Stomach smooth muscle (tissue), 2 donors: ENCODE results near the gene CDK4.
A peak's percentile ranks its signal among the peaks of the same experiment; 100 is the strongest.

Experiments
- H3K27ac ChIP-seq: one replicate; pipeline ENCODE4 v1.7.0; 2013; ENCODE audit warnings: mild to moderate bottlenecking, low read length, inconsistent platforms
- H3K27me3 ChIP-seq, 2 donors: one replicate each; pipeline ENCODE4 v1.7.0; 2013; ENCODE audit warnings: low read length in 2 of 2; ENCODE audit not compliant: insufficient read depth in 2 of 2, control insufficient read depth in 1 of 2
- H3K36me3 ChIP-seq, 2 donors: one replicate each; pipeline ENCODE4 v1.7.0; 2013; ENCODE audit warnings: low read length in 2 of 2; ENCODE audit not compliant: control insufficient read depth in 2 of 2, insufficient read depth in 2 of 2
- H3K4me1 ChIP-seq: one replicate; pipeline ENCODE4 v1.7.0; 2013; ENCODE audit warnings: low read length; ENCODE audit not compliant: control insufficient read depth, insufficient read depth
- H3K4me3 ChIP-seq, 2 donors: one replicate each; pipeline ENCODE4 v1.7.0; 2013; ENCODE audit warnings: low read length in 2 of 2
- H3K9ac ChIP-seq, 2 donors: one replicate each; pipeline ENCODE4 v1.7.0; 2013; ENCODE audit warnings: low read length in 2 of 2, mild to moderate bottlenecking in 1 of 2
- H3K9me3 ChIP-seq, 2 donors: one replicate each; pipeline ENCODE4 v1.7.0; 2013; ENCODE audit warnings: low read length in 2 of 2; ENCODE audit not compliant: control insufficient read depth in 2 of 2
- donor health status: healthy.
- donor health status: Pancreatic carcinoma.

The CDK4 gene

GRCh38 chr12:57751788-57752667, at the start of gene CDK4:
CDK4 (minus strand) TSS chr12:57752310; CDS start chr12:57751717, 593 bp downstream.
- no peaks in the 10 kb centered on the region for H3K9me3 ChIP-seq
- H3K4me1 ChIP-seq: peaks cover 29% of the 10 kb centered on the region

GRCh38 chr12:57800965-57801364, 48.9 kb upstream of the CDK4 start:
- Histone ChIP-seq H3K4me3 (no peak overlapping the region), H3K4me1 (peaks cover 5% of the 10 kb centered on the region), H3K9me3 (no peaks in the 10 kb centered on the region), H3K27ac (no peak overlapping the region), H3K36me3 (peaks cover 31 to 41% of the 10 kb centered on the region in 2 donors), H3K9ac (no peak overlapping the region), H3K27me3 (no peaks in the 10 kb centered on the region)

More at GRCh38 chr12:57751788-57752667, at the start of gene CDK4:
- Histone ChIP-seq H3K36me3 (peaks cover 15% of the 10 kb centered on the region in 2 donors), H3K27ac (peak within 1 kb of the TSS; percentile 80), H3K27me3 (no peaks in the 10 kb centered on the region), H3K9ac (peak within 1 kb of the TSS; percentile 88 to 92), H3K4me3 (peak within 1 kb of the TSS; percentile 78 to 87)

- H3K36me3 ChIP-seq: peaks cover 39 to 43% of the 10 kb centered on the region in 2 donors
- no peak overlapping the region for H3K4me3 ChIP-seq
- no peaks in the 10 kb centered on the region for H3K27me3 ChIP-seq
- H3K4me1 ChIP-seq: no peaks in the 10 kb centered on the region
- no peak overlapping the region for H3K9ac ChIP-seq
- no peaks in the 10 kb centered on the region for H3K9me3 ChIP-seq
- no peak overlapping the region for H3K27ac ChIP-seq
These were observed 45.8 kb upstream of the CDK4 start for GRCh38 chr12:57797933-57798332.

- H3K27me3 ChIP-seq: no peaks in the 10 kb centered on the region
- H3K9ac ChIP-seq: no peak overlapping the region
- H3K4me3 ChIP-seq: no peak overlapping the region
- H3K9me3 ChIP-seq: no peaks in the 10 kb centered on the region
- no peaks in the 10 kb centered on the region for H3K4me1 ChIP-seq
- no peak overlapping the region for H3K27ac ChIP-seq
- peaks cover 38 to 41% of the 10 kb centered on the region in 2 donors for H3K36me3 ChIP-seq
These were observed 44.9 kb upstream of the CDK4 start for GRCh38 chr12:57796996-57797395.

GRCh38 chr12:57795354-57795753, 43.2 kb upstream of the CDK4 start:
- Histone ChIP-seq H3K27me3 (no peaks in the 10 kb centered on the region), H3K9ac (no peak overlapping the region), H3K4me3 (no peak overlapping the region), H3K36me3 (peaks cover 34 to 42% of the 10 kb centered on the region in 2 donors), H3K27ac (no peak overlapping the region), H3K4me1 (no peaks in the 10 kb centered on the region), H3K9me3 (no peaks in the 10 kb centered on the region)

GRCh38 chr12:57793920-57794319, 41.8 kb upstream of the CDK4 start:
- H3K27ac ChIP-seq: no peak overlapping the region
- no peaks in the 10 kb centered on the region for H3K9me3 ChIP-seq
- no peaks in the 10 kb centered on the region for H3K4me1 ChIP-seq
- no peaks in the 10 kb centered on the region for H3K27me3 ChIP-seq
- peaks cover 26 to 41% of the 10 kb centered on the region in 2 donors for H3K36me3 ChIP-seq
- no peak overlapping the region for H3K4me3 ChIP-seq
- no peak overlapping the region for H3K9ac ChIP-seq

- Histone ChIP-seq H3K4me3 (peak overlapping the region in 1 of 2 donors; percentile 35), H3K9ac (no peak overlapping the region), H3K36me3 (peaks cover 12 to 18% of the 10 kb centered on the region in 2 donors), H3K4me1 (peaks cover 4% of the 10 kb centered on the region), H3K27ac (no peak overlapping the region), H3K9me3 (no peaks in the 10 kb centered on the region), H3K27me3 (no peaks in the 10 kb centered on the region)
These were observed 31.8 kb upstream of the CDK4 start for GRCh38 chr12:57783861-57784260.

- H3K4me3 ChIP-seq: peak overlapping the region; percentile 93 to 100
- H3K27ac ChIP-seq: no peak overlapping the region
- peaks cover 4% of the 10 kb centered on the region for H3K4me1 ChIP-seq
- H3K27me3 ChIP-seq: no peaks in the 10 kb centered on the region
- H3K36me3 ChIP-seq: peaks cover 12 to 18% of the 10 kb centered on the region in 2 donors
- H3K9ac ChIP-seq: peak overlapping the region; percentile 82 to 96
- no peaks in the 10 kb centered on the region for H3K9me3 ChIP-seq
These were observed 31.3 kb upstream of the CDK4 start for GRCh38 chr12:57783466-57783801.

GRCh38 chr12:57782608-57783465, 30.7 kb upstream of the CDK4 start, which contains the start of gene TSFM:
TSFM (plus strand) TSS chr12:57782787; CDS start chr12:57782802, 15 bp downstream.
- H3K4me1 ChIP-seq: peaks cover 4% of the 10 kb centered on the region
- H3K36me3 ChIP-seq: peaks cover 11 to 18% of the 10 kb centered on the region in 2 donors
- peak within 1 kb of the TSS; percentile 93 to 100 for H3K4me3 ChIP-seq
- H3K9ac ChIP-seq: peak within 1 kb of the TSS; percentile 82 to 96
- no peaks in the 10 kb centered on the region for H3K27me3 ChIP-seq
- peak within 1 kb of the TSS; percentile 67 for H3K27ac ChIP-seq
- H3K9me3 ChIP-seq: no peaks in the 10 kb centered on the region

- Histone ChIP-seq H3K27ac (peak overlapping the region; percentile 67), H3K9me3 (no peaks in the 10 kb centered on the region), H3K9ac (peak overlapping the region in 1 of 2 donors; percentile 82), H3K4me3 (peak overlapping the region; percentile 93 to 100), H3K27me3 (no peaks in the 10 kb centered on the region), H3K4me1 (peaks cover 4% of the 10 kb centered on the region), H3K36me3 (peaks cover 10 to 16% of the 10 kb centered on the region in 2 donors)
These were observed 30.1 kb upstream of the CDK4 start for GRCh38 chr12:57782243-57782607.
